Activated naive CD4-positive, alpha-beta T cell treated with anti-CD3 and anti-CD28 coated beads, Interleukin-2, amount 50 U/mL, for 24 hours (primary cell): Measurements from ENCODE around the gene SGPP1.
"Not testable (repeated sequence)": the region's sequence is repeated elsewhere in the genome, so short reads cannot be mapped to it uniquely, and the experiment has no call there.

Experiments
- H3K27ac Mint-ChIP-seq: one replicate; pipeline ENCODE4 v1.8.0; 2021; ENCODE audit warnings: mild to moderate bottlenecking, mixed read lengths
- H3K27me3 Mint-ChIP-seq: one replicate; pipeline ENCODE4 v1.8.0; 2021; ENCODE audit warnings: mixed read lengths
- H3K36me3 Mint-ChIP-seq: one replicate; pipeline ENCODE4 v1.8.0; 2021; ENCODE audit warnings: mixed read lengths
- H3K4me1 Mint-ChIP-seq: one replicate; pipeline ENCODE4 v1.8.0; 2021; ENCODE audit warnings: mixed read lengths
- H3K4me3 Mint-ChIP-seq: one replicate; pipeline ENCODE4 v1.8.0; 2021; ENCODE audit warnings: mild to moderate bottlenecking, mixed read lengths
- H3K9me3 Mint-ChIP-seq: one replicate; pipeline ENCODE4 v1.8.0; 2021; ENCODE audit warnings: mixed read lengths

SGPP1 gene

GRCh38 chr14:63705561-63706070, 22.2 kb downstream of the SGPP1 start:
- Mint-ChIP-seq H3K9me3 (no peaks in the 10 kb centered on the region), H3K4me1 (peaks cover 62% of the 10 kb centered on the region), H3K27ac (no peak overlapping the region), H3K27me3 (no peaks in the 10 kb centered on the region), H3K4me3 (no peak overlapping the region), H3K36me3 (peaks cover 3% of the 10 kb centered on the region)

DNA sequence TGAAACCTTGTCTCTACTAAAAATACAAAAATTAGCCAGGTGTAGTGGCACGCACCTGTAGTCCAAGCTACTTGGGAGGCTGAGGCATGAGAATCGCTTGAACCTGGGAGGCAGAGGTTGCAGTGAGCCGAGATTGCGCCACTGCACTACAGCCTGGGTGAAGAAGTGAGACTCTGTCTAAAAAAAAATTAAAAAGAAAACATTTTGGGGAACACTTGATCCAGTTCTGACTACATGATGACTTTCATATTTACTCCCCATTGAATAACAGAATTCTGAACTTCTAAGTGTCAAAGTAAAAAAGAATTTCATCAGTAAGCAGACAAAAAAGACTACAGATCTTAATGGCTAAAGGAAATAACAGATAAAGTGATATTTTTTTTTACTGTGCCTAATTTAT, 25.3 kb downstream of the SGPP1 start:
- H3K27me3 Mint-ChIP-seq, H3K36me3 Mint-ChIP-seq, H3K9me3 Mint-ChIP-seq, H3K4me3 Mint-ChIP-seq, H3K27ac Mint-ChIP-seq: not testable (repeated sequence)
- peaks cover 66% of the 10 kb centered on the region for H3K4me1 Mint-ChIP-seq

GRCh38 chr14:63701606-63702299, 26.1 kb downstream of the SGPP1 start:
- Mint-ChIP-seq H3K4me1 (peaks cover 74% of the 10 kb centered on the region), H3K27me3 (no peaks in the 10 kb centered on the region), H3K36me3 (peaks cover 12% of the 10 kb centered on the region), H3K27ac (peak overlapping the region; percentile 82), H3K4me3 (peak overlapping the region; percentile 9), H3K9me3 (no peaks in the 10 kb centered on the region)

- peaks cover 18% of the 10 kb centered on the region for H3K36me3 Mint-ChIP-seq
- no peaks in the 10 kb centered on the region for H3K9me3 Mint-ChIP-seq
- H3K4me3 Mint-ChIP-seq: no peak overlapping the region
- no peak overlapping the region for H3K27ac Mint-ChIP-seq
- H3K27me3 Mint-ChIP-seq: no peaks in the 10 kb centered on the region
- H3K4me1 Mint-ChIP-seq: peaks cover 22% of the 10 kb centered on the region
Observed at GRCh38 chr14:63692310-63693020, 35.4 kb downstream of the SGPP1 start.

- Mint-ChIP-seq H3K4me1 (peaks cover 13% of the 10 kb centered on the region), H3K36me3 (peaks cover 13% of the 10 kb centered on the region), H3K27ac (no peak overlapping the region), H3K4me3 (no peak overlapping the region), H3K27me3 (no peaks in the 10 kb centered on the region), H3K9me3 (no peaks in the 10 kb centered on the region)
Observed at GRCh38 chr14:63689132-63689531, 38.7 kb downstream of the SGPP1 start.

GRCh38 chr14:63686926-63687325, 40.9 kb downstream of the SGPP1 start:
- peaks cover 13% of the 10 kb centered on the region for H3K36me3 Mint-ChIP-seq

DNA sequence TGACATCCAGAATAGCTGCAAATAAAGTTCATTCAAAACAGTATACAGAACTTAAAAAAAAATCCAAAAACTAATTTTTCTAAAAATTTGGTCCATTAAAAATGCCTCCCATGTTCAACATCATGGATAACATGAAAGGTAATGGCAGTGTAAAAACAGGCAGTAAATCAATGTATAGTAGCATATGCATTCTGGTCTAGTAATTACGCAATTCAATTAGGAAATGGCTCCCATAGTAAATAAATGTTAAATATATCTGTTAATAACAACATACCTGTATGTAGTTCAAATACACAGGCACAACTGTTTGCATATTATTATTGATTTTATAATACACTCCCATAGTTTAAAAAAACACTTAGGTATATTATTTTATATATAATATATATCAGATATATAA, 42.5 kb downstream of the SGPP1 start:
- H3K4me1 Mint-ChIP-seq: peaks cover 4% of the 10 kb centered on the region
- H3K27me3 Mint-ChIP-seq: no peaks in the 10 kb centered on the region
- H3K9me3 Mint-ChIP-seq: no peaks in the 10 kb centered on the region
- H3K27ac Mint-ChIP-seq: no peak overlapping the region
- H3K4me3 Mint-ChIP-seq: no peak overlapping the region
- peaks cover 15% of the 10 kb centered on the region for H3K36me3 Mint-ChIP-seq

More at GRCh38 chr14:63686926-63687325, 40.9 kb downstream of the SGPP1 start:
- peaks cover 9% of the 10 kb centered on the region for H3K4me1 Mint-ChIP-seq
- no peaks in the 10 kb centered on the region for H3K27me3 Mint-ChIP-seq
- H3K9me3 Mint-ChIP-seq: no peaks in the 10 kb centered on the region
- H3K4me3 Mint-ChIP-seq: no peak overlapping the region
- no peak overlapping the region for H3K27ac Mint-ChIP-seq

GRCh38 chr14:63682727-63683593, 44.9 kb downstream of the SGPP1 start:
- Mint-ChIP-seq H3K9me3 (no peaks in the 10 kb centered on the region), H3K27ac (no peak overlapping the region), H3K4me1 (peaks cover 4% of the 10 kb centered on the region), H3K36me3 (peaks cover 10% of the 10 kb centered on the region), H3K27me3 (no peaks in the 10 kb centered on the region), H3K4me3 (no peak overlapping the region)

DNA sequence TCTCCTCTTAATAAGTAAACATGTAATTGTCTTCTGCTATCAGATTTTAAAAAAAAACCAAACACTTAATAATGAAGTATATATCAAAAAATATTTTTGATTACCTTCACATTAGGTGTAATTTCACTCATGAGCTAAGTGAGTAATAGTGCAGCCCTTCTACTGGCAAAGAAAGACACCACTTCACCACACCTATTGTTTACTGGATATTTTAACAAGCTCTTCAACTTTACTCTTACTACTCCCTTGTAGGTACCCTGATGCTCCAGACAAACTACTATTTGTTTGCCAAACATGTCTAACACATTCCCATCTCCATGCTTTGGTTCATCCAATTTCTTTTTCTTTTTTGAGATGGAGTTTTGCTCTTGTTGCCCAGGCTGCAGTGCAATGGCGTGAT, 49.3 kb downstream of the SGPP1 start:
- H3K9me3 Mint-ChIP-seq: no peaks in the 10 kb centered on the region
- H3K4me3 Mint-ChIP-seq: no peak overlapping the region
- H3K27me3 Mint-ChIP-seq: no peaks in the 10 kb centered on the region
- H3K4me1 Mint-ChIP-seq: no peaks in the 10 kb centered on the region
- H3K36me3 Mint-ChIP-seq: peaks cover 9% of the 10 kb centered on the region
- H3K27ac Mint-ChIP-seq: no peak overlapping the region

DNA sequence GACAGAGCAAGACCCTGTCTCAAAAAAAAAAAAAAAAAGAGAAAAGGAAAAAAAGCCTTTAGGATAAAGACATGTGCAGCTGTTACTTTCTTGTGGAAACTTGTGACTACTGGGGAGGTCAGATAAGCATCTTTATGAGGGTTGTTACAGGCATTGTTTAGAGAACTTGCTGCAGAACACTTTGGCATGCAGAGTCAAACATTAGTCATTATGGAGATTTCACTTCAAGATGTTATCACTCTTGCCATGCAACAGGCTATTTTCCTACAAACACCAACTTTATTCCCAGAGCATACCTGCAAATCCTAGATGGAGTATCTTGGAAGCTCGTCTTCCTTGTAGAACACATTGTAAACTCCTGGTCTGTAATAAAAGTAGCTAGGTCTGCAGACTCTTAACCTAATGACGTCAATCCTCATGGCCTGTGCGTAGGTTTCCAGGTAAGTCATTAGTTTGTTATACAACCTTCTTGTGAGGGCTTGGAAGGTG, 49.9 kb downstream of the SGPP1 start:
- Mint-ChIP-seq H3K27me3 (no peaks in the 10 kb centered on the region), H3K36me3 (peaks cover 9% of the 10 kb centered on the region), H3K4me1 (no peaks in the 10 kb centered on the region), H3K4me3 (no peak overlapping the region), H3K9me3 (no peaks in the 10 kb centered on the region), H3K27ac (no peak overlapping the region)

DNA sequence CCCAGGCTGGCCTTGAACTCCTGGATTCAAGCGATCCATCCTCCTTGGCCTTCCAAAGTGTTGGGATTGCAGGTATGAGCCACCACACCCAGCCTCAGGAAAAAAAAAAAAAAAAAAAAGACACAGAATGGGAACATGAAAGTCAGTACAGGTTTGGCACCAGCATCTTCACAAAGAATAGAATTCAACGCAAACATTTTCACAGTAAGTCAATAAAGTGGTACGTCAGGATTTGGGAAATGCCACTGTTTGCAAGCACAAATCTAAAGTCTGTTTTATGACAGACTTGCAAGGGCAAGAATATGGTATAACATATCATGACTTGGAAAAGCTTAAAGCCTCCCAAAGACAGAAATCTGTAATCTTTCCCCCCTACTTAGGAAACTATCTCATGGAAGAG, 51.2 kb downstream of the SGPP1 start:
- Mint-ChIP-seq H3K27me3 (no peaks in the 10 kb centered on the region), H3K9me3 (no peaks in the 10 kb centered on the region), H3K36me3 (peaks cover 7% of the 10 kb centered on the region), H3K4me1 (no peaks in the 10 kb centered on the region), H3K4me3 (no peak overlapping the region), H3K27ac (peak overlapping the region; percentile 74)

DNA sequence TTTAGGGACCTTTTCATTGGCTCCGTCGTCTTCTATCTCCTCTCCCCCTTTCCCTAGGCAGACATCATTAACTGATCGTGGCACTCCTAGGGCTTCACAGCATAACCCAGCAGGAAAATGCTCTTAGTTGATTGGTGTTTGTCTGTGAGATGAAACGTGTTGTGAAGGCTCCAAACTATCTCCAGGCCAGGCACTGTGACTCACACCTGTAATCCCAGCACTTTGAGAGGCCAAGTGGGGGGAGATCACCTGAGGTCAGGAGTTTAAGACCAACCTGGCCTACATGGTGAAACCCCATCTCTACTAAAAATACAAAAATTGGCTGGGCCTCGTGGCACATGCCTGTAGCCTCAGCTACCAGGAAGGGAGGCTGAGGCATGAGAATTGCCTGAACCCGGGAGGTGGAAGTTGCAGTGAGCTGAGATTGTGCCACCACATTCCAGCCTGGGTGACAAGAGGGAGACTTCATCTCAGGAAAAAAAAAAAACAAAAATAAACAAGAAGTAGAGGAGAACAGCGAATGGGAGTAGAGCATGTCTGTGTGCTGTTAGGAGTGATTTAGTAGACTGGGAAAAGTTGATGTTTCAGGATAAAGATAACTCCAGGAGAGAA, 53.9 kb downstream of the SGPP1 start:
- Mint-ChIP-seq H3K27me3 (no peaks in the 10 kb centered on the region), H3K27ac (peak overlapping the region; percentile 46), H3K4me3 (no peak overlapping the region), H3K4me1 (no peaks in the 10 kb centered on the region), H3K36me3 (peaks cover 2% of the 10 kb centered on the region), H3K9me3 (no peaks in the 10 kb centered on the region)

- Mint-ChIP-seq H3K4me3 (no peak overlapping the region), H3K27ac (no peak overlapping the region), H3K27me3 (no peaks in the 10 kb centered on the region), H3K4me1 (no peaks in the 10 kb centered on the region), H3K9me3 (no peaks in the 10 kb centered on the region), H3K36me3 (peaks cover 2% of the 10 kb centered on the region)
Observed at GRCh38 chr14:63673255-63673654, 54.6 kb downstream of the SGPP1 start.

DNA sequence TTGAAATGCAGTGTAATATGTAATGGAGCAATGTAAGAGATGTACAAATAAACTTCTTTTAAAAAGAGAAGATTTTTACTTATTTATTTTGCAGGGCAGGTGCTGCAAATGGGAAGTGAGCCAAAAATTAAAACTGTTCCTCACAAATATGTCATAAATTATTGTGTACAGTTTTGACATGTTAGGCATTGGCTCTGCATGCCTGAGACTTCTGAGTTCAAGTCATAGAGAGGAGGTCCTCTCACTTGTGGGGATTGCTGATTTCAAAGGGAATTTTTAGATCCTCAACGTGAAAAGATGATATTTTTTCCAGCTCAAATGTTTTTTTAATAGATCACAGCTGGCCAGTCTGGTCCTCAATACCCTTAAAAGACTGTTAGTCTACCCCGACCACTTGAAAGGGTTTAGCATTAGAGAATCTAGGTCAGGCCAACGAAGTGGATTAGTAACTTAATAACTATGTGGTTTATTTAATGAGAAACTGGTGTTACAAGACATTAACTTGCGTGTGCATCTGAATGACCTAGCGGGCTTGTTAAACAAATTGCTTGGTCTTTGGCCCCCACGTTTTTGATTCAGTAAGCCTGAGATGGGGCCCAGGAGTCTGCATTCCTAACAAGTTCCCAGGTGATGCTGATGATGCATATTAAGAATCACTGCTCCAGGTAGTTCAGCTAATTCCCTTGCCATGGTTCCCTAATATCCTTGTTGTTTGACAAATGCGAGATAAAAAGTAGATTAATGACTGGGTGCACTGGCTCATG, 55.3 kb downstream of the SGPP1 start:
- Mint-ChIP-seq H3K27ac (no peak overlapping the region), H3K9me3 (no peaks in the 10 kb centered on the region), H3K4me3 (no peak overlapping the region), H3K27me3 (no peaks in the 10 kb centered on the region), H3K36me3 (peaks cover 2% of the 10 kb centered on the region), H3K4me1 (no peaks in the 10 kb centered on the region)

- no peaks in the 10 kb centered on the region for H3K4me1 Mint-ChIP-seq
Observed at GRCh38 chr14:63671987-63672386, 55.9 kb downstream of the SGPP1 start.

More at GRCh38 chr14:63671987-63672386, 55.9 kb downstream of the SGPP1 start:
- Mint-ChIP-seq H3K9me3 (no peaks in the 10 kb centered on the region), H3K4me3 (no peak overlapping the region), H3K27ac (no peak overlapping the region), H3K27me3 (no peaks in the 10 kb centered on the region), H3K36me3 (peaks cover 2% of the 10 kb centered on the region)
